Suppressor macrophage treated with lipopolysaccharide for 1 hour (primary cell): Measurements from ENCODE around the gene RNASE11.
"Not testable (repeated sequence)": the region's sequence is repeated elsewhere in the genome, so short reads cannot be mapped to it uniquely, and the experiment has no call there.

Experiments
- DNase-seq, 3 donors: peaks; one replicate each; pipeline ENCODE4 v3.0.0-alpha.2; 2020 to 2022

The RNASE11 gene

DNA sequence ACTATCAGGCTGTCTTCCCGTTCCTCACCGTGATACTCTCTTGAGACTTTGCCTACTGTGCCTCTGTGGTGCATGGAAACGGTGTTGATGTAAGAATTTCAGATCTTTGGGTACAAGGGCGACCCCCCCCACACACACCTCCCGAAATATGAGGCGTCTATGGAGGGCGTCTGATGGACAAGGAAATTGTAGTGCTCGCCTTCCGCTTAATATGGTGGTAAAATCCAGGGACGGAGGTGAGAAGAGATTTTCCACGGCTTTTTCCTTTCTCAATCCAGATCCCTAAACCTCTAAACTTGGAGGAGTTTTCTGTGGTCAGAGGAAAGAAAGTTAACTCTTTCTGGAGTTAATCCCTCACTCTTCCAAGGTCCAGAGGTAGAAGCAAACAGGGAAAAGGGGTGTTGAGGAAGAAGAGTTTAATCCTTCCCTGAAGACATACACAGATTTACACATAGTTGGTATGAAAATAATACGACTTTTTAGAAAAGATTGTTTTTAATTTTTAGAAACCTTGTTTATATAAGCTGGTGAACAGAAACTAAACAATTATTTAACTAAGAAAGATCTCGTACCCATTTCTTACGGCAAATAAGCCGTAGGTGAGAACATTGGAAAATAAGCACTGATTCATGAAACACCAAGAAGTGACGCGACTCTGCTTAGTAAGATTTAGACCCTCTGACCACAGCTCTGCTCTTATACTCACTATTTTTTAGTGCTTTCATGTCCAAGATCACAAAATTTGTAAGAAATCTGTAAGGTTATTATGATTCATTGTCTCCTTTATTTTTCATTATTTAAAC is 26.4 kb upstream of the RNASE11 start:
- DNase-seq, result peak in 2 of 3 donors; percentile 41 to 44

DNA sequence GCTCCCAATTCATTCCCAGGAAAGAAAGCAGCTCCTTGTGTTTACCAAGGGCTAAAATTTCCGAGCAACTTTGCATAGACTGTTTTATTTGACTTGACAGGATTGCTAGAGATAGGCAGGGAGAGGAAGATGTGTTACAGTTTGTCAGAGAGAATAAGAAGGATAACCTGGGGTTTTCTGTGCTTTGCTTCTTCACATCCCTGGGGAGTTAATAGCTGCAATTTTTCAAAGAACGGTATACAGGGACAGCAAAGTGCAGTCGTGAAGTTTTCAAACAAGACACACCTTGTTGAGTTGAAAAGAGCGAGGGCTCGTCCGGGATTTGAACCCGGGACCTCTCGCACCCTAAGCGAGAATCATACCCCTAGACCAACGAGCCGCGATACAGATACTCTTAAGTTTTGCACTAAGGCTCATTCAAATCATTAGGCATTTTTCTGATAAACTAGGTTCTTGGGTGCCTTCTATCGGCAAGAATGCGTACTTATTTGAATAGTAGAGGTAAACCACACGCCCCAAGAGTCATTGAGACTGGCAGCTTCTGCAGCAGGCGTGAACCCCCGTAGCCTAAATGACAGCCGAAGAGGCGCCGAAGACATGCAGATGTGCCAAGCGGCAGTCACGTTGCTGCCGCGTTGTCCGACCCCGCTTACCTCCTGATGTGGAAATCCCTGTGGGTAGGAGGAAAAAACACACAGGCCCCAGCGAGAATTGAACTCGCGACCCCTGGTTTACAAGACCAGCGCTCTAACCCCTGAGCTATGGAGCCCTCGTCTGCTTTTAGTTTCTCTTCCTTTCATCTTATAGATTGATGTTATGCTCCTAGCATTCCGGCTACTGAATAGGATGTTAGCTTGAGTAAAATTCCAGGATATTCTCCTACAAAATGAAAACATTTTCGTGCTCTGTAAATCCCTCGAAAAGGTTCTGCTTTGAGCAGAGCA is 25.6 kb upstream of the RNASE11 start:
- peak; percentile 92 to 93 (median 93) for DNase-seq

DNA sequence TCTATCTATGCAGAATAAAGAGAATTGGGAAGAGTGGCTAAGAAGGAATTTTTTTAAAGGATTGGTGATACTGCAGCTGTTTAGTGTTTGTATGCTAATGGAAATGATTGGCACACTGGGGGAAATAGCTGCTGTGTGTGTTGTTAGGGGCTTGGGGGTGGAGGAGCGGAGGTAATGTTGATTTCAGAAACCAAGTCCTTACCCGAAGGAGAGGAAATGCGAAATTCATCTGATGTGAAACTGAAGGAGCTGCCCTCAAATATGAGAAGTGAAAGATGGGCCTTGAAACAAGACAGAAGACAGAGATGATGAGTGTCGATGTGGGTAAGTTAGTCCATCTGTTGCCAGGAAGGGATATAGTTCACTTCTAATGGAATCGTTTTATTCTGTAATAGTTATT is 24.6 kb upstream of the RNASE11 start:
- peak; percentile 41 to 73 (median 55) for DNase-seq

DNA sequence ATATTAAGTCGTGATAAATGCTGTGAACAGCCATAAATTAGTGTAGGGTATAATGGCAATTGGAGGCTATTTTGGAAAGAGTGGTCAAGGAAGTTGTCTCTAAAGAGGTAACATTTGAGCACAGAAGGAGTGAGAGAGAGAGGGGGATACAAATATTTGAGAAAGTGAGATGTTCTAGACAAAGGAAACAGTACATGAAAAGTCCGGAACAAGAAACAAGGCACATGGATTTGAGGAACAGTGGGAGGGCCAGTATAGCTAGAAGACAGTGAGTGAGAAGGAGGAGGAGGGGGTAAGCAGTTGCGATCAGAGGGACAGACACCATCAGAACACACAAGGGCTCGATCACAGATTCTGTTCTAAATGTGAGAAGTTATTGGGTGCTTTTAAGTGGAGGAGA is 23.5 kb upstream of the RNASE11 start:
- DNase-seq, result no peak

DNA sequence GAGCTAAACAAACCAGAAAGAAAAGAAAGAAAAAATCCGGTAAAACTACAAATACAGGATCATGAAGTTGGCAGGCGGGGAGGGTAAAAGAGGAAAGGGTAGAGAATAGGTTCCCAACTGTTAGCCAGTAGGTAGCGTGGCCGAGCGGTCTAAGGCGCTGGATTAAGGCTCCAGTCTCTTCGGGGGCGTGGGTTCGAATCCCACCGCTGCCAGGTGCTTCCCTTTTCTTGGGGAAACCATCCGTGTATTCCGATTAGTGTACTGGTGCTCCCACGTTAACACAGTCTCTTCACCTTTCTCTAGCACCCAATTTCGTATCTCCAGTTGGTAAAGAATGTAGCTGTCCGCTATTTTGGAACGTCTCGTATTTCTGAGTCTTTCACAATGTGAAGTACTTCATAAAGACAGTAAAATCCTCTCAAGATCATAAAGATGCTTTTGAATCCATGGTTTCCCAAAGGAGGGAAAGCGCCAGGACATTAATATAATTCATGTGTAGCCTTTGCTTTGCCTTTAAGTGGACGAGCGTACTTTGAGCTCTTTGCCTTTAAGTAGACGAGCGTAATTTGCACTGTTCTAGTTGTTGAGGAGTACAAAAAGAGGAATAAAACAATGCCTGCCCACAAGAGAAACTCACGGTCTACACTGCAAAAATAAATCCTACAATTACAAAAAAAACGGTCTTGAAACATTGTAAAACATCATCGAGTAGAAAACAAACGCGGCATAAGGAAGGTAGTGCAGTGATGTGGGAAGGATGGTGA is 22.4 kb upstream of the RNASE11 start:
- peak; percentile 69 to 77 (median 76) for DNase-seq

DNA sequence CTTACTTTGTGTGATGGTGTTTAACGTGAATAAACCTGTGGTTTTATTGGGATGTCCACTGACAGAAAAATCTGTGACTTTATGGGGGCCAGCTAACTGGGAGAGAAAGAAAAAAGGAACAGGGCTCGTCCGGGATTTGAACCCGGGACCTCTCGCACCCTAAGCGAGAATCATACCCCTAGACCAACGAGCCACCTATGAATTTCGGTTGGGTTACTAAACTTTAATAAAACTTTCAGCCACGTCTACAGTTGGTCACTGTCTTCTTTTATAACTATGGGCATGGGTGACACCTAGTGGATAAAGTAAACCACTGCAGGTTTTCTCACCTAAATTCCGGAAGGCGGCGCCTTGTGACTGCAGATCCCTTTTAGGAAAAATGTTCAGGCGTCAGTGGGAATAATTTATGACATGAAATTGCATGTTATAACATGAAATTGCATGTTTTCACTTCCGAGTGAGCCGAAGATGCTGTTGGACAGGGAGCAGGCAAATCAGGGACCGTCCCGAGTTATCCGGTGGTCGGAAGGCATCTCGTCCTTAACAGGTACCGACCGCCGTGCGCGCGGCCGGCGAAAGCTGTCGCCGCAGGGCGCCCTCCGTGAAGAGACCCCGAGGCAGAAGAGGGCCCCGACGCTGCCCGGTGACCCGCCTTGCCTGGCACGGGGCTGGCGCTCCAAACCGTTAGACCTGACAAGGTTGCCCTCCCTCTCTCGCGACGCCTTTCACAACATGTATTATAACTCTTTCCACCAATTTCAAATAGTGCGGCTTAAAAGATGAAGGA is 21.6 kb upstream of the RNASE11 start:
- peak; percentile 82 to 96 (median 93) for DNase-seq

DNA sequence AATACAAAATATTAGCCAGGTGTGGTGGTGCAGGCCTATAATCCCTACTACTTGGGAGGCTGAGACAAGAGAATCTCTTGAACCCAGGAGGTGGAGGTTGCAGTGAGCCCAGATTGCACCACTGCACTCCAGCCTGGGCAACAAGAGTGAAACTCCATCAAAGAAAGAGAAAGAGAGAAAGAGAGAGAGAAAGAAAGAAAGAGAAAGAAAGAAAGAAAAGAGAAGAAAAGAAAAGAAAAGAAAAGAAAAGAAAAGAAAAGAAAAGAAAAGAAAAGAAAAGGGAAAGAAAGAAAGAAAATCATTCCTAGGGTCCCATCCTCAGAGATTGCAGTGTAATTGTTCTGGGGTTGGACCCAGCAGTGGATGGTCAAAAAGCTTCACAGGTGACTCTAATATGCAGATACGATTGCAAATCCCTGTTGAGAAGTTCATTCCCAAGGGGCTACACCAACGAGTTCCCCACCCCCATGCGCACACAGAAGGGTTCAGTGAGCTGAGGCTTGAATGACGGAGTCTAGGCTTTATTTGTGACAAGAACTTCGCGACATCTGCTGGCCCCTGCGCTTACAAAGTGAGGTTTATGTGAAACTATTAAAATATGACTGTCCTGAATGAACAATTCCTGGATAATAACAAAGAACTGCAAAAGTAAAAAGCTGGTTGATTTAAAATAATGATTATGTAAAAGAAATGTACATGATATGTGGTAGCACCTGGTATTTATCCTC is 20.7 kb upstream of the RNASE11 start:
- DNase-seq, result no peak

DNA sequence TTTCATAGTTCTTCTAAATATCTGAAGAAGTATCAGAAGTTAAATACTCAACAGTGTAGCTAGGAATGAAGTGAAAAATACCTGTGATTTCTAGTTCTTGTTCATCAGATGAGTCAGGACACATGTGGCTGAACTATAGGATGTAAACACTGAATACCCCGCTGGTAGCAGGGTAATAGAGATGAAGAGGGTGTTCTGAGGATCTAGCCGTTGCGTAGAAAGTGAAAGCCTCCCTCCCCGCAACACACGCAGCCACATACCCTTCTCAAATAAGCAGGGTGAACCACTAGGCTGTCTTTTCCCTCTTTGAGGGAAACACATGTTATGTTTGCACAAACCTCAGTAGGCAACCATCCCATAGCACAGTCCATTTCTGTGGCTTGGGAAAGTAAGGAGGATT is 19.8 kb upstream of the RNASE11 start:
- no peak for DNase-seq

DNA sequence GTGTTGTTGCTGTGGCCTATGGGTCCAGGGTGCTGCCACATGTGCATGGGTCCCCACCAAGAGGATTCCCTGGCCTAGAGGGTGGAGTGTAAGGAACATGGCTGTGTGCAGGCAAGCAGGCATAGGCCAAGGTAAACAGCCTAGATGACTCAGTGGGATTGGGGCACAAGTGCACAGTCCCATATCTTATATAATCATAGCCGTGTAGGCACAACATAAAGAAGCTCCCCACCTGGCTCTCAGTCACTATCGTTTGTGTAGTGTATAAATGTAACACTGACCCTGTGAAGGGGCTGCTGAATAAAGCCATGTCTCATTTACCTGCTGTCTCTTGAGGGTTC is 19.1 kb upstream of the RNASE11 start:
- DNase-seq, result no peak

DNA sequence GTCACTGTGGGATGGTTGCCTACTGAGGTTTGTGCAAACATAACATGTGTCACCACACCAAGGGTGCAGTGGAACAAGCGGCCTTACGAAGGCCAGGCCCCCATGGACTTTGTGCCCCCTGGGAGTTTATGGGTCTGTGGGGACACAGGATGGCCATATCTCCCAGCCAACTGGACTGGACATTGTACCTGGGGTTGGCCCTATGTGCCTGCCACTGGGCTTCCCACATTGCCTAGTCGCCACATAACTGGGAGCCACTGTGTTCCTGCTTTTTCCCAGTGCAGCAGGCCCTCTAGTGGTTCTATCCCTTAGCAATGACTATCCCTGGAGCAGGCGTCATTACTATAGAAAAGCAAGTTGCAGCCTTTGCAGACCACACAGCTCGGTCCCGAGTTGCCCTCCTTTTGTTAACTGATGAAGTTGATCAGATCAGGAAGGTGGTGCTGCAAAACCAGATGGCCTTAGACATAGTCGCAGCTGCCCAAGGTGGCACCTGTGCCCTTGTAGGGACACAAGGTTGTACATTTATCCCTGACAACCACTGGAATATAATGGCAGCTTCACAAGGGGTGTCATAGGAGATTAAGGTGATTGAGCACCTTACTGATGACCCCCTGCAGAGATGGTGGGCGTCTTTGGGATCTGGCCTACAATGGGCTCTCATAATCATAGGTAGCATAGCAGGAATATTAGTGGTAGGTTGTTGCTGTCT is 18.5 kb upstream of the RNASE11 start:
- peak; percentile 71 to 74 (median 73) for DNase-seq

DNA sequence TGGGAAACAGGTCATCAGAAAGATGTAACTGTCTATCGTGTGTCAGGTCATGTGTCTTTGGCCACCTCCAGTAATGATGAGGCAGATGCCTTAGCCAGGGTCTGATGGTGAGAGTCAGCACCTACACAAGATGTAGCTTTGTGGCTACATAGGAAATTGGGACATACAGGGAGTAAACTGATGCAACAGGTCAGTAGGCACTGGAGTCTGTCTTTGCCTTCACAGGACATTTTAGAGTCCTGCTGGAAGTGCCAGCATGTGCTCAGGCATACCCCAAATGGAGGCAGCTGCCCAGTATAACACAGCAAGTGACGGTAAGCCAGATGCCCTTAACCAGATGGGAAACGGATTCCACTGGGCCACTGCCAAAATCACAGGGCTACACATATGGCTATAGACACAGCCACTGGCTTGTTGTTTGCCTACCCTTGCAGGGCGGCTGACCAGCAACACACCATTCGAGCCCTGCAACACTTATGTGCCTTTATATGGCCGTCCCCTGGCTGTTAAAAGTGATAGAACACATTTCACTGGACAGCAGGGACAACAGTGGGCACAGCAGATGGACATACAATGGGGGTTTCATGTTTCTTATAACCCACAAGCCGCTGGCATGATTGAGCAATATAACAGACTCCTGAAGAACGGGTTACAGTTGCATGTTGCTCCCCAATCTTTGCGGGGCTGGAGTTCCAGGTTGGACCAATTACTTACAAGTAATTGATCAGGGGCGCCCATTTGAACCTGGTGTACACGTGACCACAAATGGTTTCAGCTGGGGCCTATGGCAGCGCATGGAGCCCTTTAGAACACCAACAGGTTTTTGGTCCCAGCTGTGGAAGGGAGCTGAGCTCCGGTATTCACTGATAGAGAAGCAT is 16.3 kb upstream of the RNASE11 start:
- no peak for DNase-seq

DNA sequence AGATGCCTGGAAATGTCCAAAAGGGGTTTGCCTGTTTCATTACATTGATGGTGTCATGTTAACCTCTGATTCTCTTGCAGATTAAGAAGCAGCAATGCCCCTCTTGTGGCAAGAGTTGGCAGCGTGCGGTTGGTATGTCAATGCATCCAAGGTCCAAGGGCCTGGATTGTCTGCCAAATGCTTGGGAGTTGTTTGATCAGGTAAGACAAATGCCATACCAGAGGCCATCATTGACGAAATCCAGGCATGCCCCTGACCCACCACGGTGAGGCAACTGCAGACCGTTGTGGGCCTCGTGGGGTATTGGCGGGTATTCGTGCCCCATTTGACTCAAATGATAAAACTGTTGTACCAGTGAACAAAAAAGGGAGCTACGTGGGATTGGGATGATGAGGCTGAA is 14.8 kb upstream of the RNASE11 start:
- no peak for DNase-seq

DNA sequence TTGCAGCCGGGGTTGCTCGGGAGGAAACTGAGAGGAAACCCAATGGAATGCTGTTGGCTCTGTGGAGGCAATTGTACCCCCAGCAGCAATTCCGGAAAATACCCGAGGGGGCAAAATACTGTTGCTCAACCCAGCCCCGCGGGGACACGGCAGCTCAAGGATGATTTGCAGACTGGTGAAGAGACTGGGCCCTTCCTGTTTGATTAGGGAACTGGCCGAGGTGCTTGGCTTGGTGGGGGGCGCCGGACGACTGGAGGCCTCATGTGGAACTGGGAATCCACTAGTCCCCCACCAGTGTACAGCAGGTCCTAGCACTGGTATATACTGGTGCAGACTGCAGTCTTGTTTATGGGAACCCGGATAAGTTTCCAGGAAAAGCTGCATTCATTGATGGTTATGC is 13.7 kb upstream of the RNASE11 start:
- DNase-seq, result no peak

DNA sequence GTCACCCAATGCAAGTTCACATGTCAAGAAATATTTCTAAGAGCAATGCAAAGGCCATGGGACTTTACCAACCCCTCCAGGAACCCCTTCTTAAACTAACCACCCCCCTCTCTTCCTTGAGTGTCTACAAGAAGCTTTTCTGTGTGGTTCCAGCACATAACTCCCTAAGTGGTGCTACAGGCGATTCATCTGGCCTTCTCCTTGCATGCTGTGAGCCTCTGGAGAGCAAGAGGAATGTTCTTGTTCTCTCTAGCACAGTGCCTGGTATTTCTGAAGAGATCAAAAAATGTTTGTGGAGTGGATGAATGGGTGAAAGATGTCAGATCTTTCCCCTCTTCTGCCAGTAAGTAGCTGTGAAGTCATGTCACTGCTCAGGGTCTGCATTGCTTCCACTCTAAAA is 9.3 kb upstream of the RNASE11 start:
- DNase-seq, result peak in 1 of 3 donors; percentile 25

DNA sequence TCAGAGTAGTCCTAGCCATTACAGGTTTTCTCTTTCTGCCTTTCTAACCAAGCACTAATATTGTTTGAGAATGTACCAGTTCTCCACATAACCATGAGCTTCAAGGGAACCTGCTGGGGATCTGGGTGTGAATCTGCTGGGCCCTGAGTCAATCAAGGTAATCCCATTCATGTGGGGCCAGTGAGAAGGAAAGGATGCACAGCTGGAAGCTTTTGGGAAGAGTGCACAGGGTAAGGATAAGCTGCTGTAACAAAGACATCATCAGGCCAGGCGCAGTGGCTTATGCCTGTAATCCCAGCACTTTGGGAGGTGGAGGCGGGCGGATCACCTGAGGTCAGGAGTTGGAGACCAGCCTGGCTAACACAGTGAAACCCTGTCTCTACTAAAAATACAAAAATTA is 7.9 kb upstream of the RNASE11 start:
- DNase-seq, result not testable (repeated sequence)

DNA sequence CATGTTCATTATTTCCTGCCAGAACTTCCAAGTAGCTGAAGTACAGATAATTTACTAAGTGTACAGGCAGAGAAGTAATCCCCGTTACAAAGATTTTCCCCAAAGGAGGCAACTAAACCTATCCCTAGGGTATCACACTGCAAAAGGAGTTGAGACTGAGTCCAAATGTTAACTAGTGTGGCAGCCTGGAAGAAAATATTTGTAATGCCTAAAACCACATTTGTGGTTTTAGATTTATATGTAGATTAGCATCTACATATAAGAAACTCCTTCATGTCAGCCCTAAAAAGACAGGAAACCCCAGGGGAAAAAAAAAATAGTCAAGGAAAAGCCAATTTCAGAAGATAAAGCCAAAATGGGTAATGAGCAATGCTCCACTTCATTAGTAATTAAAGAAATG is 4.8 kb upstream of the RNASE11 start:
- DNase-seq, result no peak

DNA sequence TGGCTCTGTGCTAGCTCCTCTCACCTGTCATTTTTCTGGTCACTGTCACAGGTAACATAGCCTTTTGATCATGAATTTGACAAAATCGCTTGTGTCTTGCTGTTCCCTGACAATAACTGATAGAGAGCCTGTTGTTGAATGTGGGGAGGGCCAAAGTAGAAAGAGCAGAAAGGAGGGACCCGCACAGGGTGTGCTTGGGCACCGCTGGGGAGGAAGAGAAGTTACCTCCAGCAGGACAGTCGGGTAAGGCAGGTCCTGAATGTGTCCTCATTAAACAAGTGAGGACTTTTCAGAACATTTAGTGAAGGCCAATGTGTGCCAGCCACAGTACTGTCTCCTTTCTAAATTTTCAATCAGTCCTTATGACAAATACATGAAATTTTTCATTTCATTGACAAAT is 3.4 kb upstream of the RNASE11 start, which contains the start of gene RNASE12:
Gene RNASE12, minus strand, starts transcription at position 142 of the 400 bp plus-strand sequence. CDS start 653 bp downstream, outside the sequence.
- no peak for DNase-seq

DNA sequence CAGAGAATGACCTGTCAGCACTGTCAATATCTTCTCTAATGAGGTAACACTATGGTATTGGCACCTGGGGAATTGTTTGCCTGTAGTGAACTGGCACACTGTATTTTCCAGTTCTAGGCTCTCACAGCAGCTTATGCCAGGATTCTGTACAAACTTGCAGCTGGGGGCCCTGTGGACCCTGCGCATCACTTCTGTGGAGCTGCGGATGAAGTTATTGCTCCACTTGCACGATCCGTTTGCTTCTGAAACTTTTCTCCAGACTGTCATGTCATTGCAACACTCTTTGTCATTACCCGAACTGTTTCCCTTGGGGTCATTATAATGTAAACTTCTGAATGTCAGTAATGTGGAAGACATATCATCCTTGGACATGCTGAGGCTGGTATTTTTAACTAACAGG is 3.9 kb downstream of the RNASE11 start:
- DNase-seq, result no peak

DNA sequence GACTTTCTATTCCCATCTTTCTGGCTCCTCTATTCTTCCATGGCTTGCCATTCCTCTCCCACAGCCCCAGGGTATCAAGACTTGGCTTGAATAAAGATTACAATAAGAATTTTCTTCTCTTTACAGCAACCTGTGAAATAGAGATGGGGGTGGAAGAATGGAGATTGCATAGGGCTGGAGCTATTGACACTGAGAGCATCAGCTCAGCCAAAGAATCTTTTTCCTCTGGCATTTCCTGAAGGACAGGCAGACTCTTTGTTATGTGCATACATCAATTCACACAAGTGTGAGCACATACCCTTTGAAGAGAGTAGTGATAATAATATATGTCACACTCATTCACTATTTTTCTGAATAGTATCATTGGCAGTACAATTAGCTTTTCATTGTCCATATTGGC is 4.7 kb downstream of the RNASE11 start:
- no peak for DNase-seq

DNA sequence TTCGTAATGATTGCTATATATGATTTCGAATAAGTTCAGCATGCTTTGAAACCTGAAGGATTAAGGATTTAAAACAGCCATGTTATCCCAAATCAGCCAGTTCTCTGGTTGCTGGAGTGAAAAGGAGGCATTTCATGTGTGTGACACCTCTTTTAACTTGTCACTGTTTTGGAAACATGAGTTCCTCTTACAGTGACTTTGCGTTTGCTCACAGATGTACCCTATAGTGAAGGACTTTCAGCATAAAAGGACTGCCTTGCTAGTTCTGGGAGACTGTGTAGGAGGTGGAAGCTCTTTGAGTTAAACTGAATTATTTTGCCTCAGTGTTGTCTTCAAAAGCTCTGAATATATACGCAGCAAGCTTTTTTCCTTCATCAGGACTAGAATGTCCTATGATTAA is 7.6 kb downstream of the RNASE11 start:
- peak in 1 of 3 donors; percentile 9 for DNase-seq
